GM23338 (cell line): ENCODE data around the gene IMPG2. TPM values are rescaled to one million over a fixed set of nuclear protein-coding genes. Genes with fewer than 3 reads are reported as not detected.

Source experiments
- ATAC-seq: fragments of 200-7000 bp; cut with Tn5 transposase; 3 replicates; pipeline ENCODE4 v1.9.1; 2020
- DNase-seq: peaks from one replicate; pipeline ENCODE4 v3.0.0-alpha.2; 2015; ENCODE audit warnings: low spot score
- H2AFZ ChIP-seq: fragments of 200-600 bp; sonication (generic); 2 replicates; pipeline ENCODE4 v1.8.0; 2016; ENCODE audit warnings: antibody characterized with exemption, mild to moderate bottlenecking, moderate library complexity
- H3F3A ChIP-seq: fragments of 200-600 bp; sonication (generic); replicated peaks from 2 replicates; pipeline ENCODE4 v1.8.0; 2017; ENCODE audit warnings: antibody characterized with exemption, mixed run types, low read depth
- H3K27ac ChIP-seq: fragments of 200-600 bp; sonication (generic); 2 replicates; pipeline ENCODE4 v1.6.1; 2016; ENCODE audit warnings: low read depth
- H3K27me3 ChIP-seq: fragments of 200-600 bp; sonication (generic); 2 replicates; pipeline ENCODE4 v1.8.0; 2016; ENCODE audit warnings: mild to moderate bottlenecking, mixed run types, moderate library complexity; ENCODE audit not compliant: insufficient read depth
- H3K36me3 ChIP-seq: fragments of 200-600 bp; sonication (generic); 2 replicates; pipeline ENCODE4 v1.8.0; 2016; ENCODE audit warnings: mild to moderate bottlenecking; ENCODE audit not compliant: insufficient read depth
- H3K4me1 ChIP-seq: fragments of 200-600 bp; sonication (generic); 2 replicates; pipeline ENCODE4 v1.8.0; 2016; ENCODE audit warnings: mild to moderate bottlenecking, moderate library complexity; ENCODE audit not compliant: insufficient read depth
- H3K4me2 ChIP-seq: fragments of 200-600 bp; sonication (generic); 2 replicates; pipeline ENCODE4 v1.7.1; 2017; ENCODE audit warnings: mixed run types
- H3K4me3 ChIP-seq: fragments of 200-600 bp; sonication (generic); 2 replicates; pipeline ENCODE4 v1.6.1; 2016; ENCODE audit warnings: mixed run types
- H3K79me2 ChIP-seq: fragments of 200-600 bp; sonication (generic); replicated peaks from 2 replicates; pipeline ENCODE4 v1.8.0; 2017; ENCODE audit warnings: mild to moderate bottlenecking; ENCODE audit not compliant: insufficient read depth
- H3K9me2 ChIP-seq: fragments of 200-600 bp; sonication (generic); 2 replicates; pipeline ENCODE4 v1.8.0; 2017; ENCODE audit not compliant: insufficient read depth
- H4K20me1 ChIP-seq: fragments of 200-600 bp; sonication (generic); replicated peaks from 2 replicates; pipeline ENCODE4 v1.8.0; 2017; ENCODE audit warnings: mild to moderate bottlenecking; ENCODE audit not compliant: insufficient read depth
- H3K27ac Mint-ChIP-seq: 2 replicates; pipeline ENCODE4 v1.8.0; 2020; ENCODE audit warnings: inconsistent platforms, mild to moderate bottlenecking, moderate library complexity, mixed read lengths
- H3K27me3 Mint-ChIP-seq: 3 replicates; pipeline ENCODE4 v1.8.0; 2022; ENCODE audit warnings: low read depth, mild to moderate bottlenecking, moderate library complexity, mixed read lengths, inconsistent platforms; ENCODE audit not compliant: insufficient read depth, poor library complexity
- H3K36me3 Mint-ChIP-seq: 3 replicates; pipeline ENCODE4 v1.8.0; 2021; ENCODE audit warnings: low read depth, mild to moderate bottlenecking, inconsistent platforms, moderate library complexity, mixed read lengths
- H3K4me1 Mint-ChIP-seq: 3 replicates; pipeline ENCODE4 v1.8.0; 2020; ENCODE audit warnings: mild to moderate bottlenecking, inconsistent platforms, mixed read lengths
- H3K4me3 Mint-ChIP-seq: 3 replicates; pipeline ENCODE4 v1.8.0; 2021; ENCODE audit warnings: moderate library complexity, mild to moderate bottlenecking, inconsistent platforms, mixed read lengths
- H3K9me3 Mint-ChIP-seq: 3 replicates; pipeline ENCODE4 v1.8.0; 2020; ENCODE audit warnings: moderate library complexity, mild to moderate bottlenecking, inconsistent platforms, mixed read lengths
- CREB1 ChIP-seq: fragments of 250-450 bp; sonication (Bioruptor Pico); IDR thresholded peaks from 2 replicates; pipeline ENCODE4 v1.5.0; 2020; ENCODE audit warnings: low read depth, mild to moderate bottlenecking, moderate library complexity
- ETS1 ChIP-seq: IDR thresholded peaks from 2 replicates; pipeline ENCODE4 v1.6.1; 2016; ENCODE audit warnings: antibody characterized with exemption
- EZH2 ChIP-seq: fragments of 200-600 bp; sonication (generic); IDR thresholded peaks from one replicate; pipeline ENCODE4 v1.8.0; 2017; ENCODE audit warnings: antibody characterized with exemption, mild to moderate bottlenecking, low read depth; ENCODE audit not compliant: unreplicated experiment
- NANOG ChIP-seq: IDR thresholded peaks from 2 replicates; pipeline ENCODE4 v1.6.1; 2016; ENCODE audit warnings: antibody characterized with exemption, borderline replicate concordance
- POLR2AphosphoS5 ChIP-seq: IDR thresholded peaks from 2 replicates; pipeline ENCODE4 v1.6.1; 2016; ENCODE audit warnings: antibody characterized with exemption, low read depth
- REST ChIP-seq: IDR thresholded peaks from one replicate; pipeline ENCODE4 v1.6.1; 2018; ENCODE audit warnings: antibody characterized with exemption; ENCODE audit not compliant: unreplicated experiment
- ZNF114 ChIP-seq: fragments of 250-450 bp; sonication (Bioruptor Pico); IDR thresholded peaks from 2 replicates; pipeline ENCODE4 v1.5.0; 2020; ENCODE audit warnings: mild to moderate bottlenecking, moderate library complexity
- ZNF331 ChIP-seq: fragments of 250-450 bp; sonication (Bioruptor Pico); IDR thresholded peaks from 2 replicates; pipeline ENCODE4 v1.5.0; 2020; ENCODE audit warnings: low read depth, mild to moderate bottlenecking, moderate library complexity
- polyA plus RNA-seq: library from polyadenylated mRNA; unstranded; fragments of >200 nt; fragmentation: Nextera tagmentation; extraction: Ambion mirVana; gene quantifications from 2 replicates; pipeline ENCODE4 v1.2.1, GENCODE V29; 2016
- total RNA-seq: library from RNA; depleted of rRNA; stranded (reverse); fragments of >200 nt; shearing (Covaris generic); gene quantifications from 2 replicates; pipeline ENCODE4 v1.2.3, GENCODE V29; 2014

Gene IMPG2
- total and polyA plus RNA-seq, 2 experiments from 2014 or later: not detected

GRCh38 chr3:101244212-101244575 is 76.2 kb downstream of the IMPG2 start:
- Histone ChIP-seq H2AFZ (no peak overlapping the region), H3K4me2 (no peak overlapping the region), H3F3A (0 out of 2 replicates have a peak, but pooled peaks cover 4% of the 10 kb centered on the region), H4K20me1 (no peaks in the 10 kb centered on the region), H3K9me2 (peaks cover 14% of the 10 kb centered on the region), H3K4me1 (peaks cover 11% of the 10 kb centered on the region), H3K27me3 (no peaks in the 10 kb centered on the region), H3K4me3 (no peak overlapping the region), H3K27ac (no peak overlapping the region), H3K36me3 (no peaks in the 10 kb centered on the region), H3K79me2 (no peaks in the 10 kb centered on the region)
- DNase-seq (no peak), ATAC-seq (no peak)
- Mint-ChIP-seq H3K4me1 (peaks cover 16% of the 10 kb centered on the region; the same call in 2 of the 3 replicates), H3K9me3 (no peaks in the 10 kb centered on the region; the same call in 2 of the 3 replicates), H3K27ac (no peak overlapping the region), H3K27me3 (peaks cover 3% of the 10 kb centered on the region), H3K4me3 (no peak overlapping the region), H3K36me3 (no peaks in the 10 kb centered on the region)
- TF ChIP-seq ZNF114 (no peak), POLR2AphosphoS5 (no peak)

GRCh38 chr3:101243285-101244211 is 76.8 kb downstream of the IMPG2 start:
- H3K79me2 ChIP-seq: no peaks in the 10 kb centered on the region
- H2AFZ ChIP-seq: no peak overlapping the region
- H4K20me1 ChIP-seq: no peaks in the 10 kb centered on the region
- no peak overlapping the region for H3K27ac ChIP-seq
- no peaks in the 10 kb centered on the region for H3K27me3 ChIP-seq
- H3K4me2 ChIP-seq: no peak overlapping the region
- H3K27me3 Mint-ChIP-seq: peaks cover 1% of the 10 kb centered on the region
- no peaks in the 10 kb centered on the region for H3K36me3 ChIP-seq
- no peaks in the 10 kb centered on the region; the same call in 2 of the 3 replicates for H3K9me3 Mint-ChIP-seq
- no peaks in the 10 kb centered on the region for H3K36me3 Mint-ChIP-seq
- no peak for DNase-seq
- TF ChIP-seq NANOG (no peak), CREB1 (CRISPR knock-in tag) (no peak), ETS1 (no peak), POLR2AphosphoS5 (no peak), EZH2 (no peak), REST (no peak), ZNF331 (CRISPR knock-in tag) (no peak)
- no peak overlapping the region for H3K4me3 Mint-ChIP-seq
- H3K9me2 ChIP-seq: peaks cover 14% of the 10 kb centered on the region
- H3K4me1 Mint-ChIP-seq: peaks cover 10% of the 10 kb centered on the region; the same call in 2 of the 3 replicates
- no peak overlapping the region for H3K27ac Mint-ChIP-seq
- ATAC-seq: no peak
- H3K4me3 ChIP-seq: no peak overlapping the region
- 0 out of 2 replicates have a peak, but pooled peaks cover 4% of the 10 kb centered on the region for H3F3A ChIP-seq
- peaks cover 11% of the 10 kb centered on the region for H3K4me1 ChIP-seq
